Measurements from ENCODE around the gene MED31.

GRCh38 chr17:6684881-6685767 lies 33.7 kb upstream of the MED31 start:
- TF ChIP-seq POLR2A (IDR thresholded peaks at IDR 0.05): no peak
- TF ChIP-seq, protein P1, sequence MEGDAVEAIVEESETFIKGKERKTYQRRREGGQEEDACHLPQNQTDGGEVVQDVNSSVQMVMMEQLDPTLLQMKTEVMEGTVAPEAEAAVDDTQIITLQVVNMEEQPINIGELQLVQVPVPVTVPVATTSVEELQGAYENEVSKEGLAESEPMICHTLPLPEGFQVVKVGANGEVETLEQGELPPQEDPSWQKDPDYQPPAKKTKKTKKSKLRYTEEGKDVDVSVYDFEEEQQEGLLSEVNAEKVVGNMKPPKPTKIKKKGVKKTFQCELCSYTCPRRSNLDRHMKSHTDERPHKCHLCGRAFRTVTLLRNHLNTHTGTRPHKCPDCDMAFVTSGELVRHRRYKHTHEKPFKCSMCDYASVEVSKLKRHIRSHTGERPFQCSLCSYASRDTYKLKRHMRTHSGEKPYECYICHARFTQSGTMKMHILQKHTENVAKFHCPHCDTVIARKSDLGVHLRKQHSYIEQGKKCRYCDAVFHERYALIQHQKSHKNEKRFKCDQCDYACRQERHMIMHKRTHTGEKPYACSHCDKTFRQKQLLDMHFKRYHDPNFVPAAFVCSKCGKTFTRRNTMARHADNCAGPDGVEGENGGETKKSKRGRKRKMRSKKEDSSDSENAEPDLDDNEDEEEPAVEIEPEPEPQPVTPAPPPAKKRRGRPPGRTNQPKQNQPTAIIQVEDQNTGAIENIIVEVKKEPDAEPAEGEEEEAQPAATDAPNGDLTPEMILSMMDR (IDR thresholded peaks at IDR 0.05 in 4 of 5, conservative IDR thresholded peaks at IDR 0.05 in 1 of 5): no peak

Data from gastrocnemius medialis (tissue), 4 donors.